Measurements from ENCODE around the gene SNAP29. TPM values are rescaled to one million over a fixed set of nuclear protein-coding genes. Genes with fewer than 3 reads are reported as not detected.
"Not testable (repeated sequence)": the region's sequence is repeated elsewhere in the genome, so short reads cannot be mapped to it uniquely, and the experiment has no call there.

SNAP29 gene
- total RNA-seq, 1 donor from 2014 or later = 22.8 TPM

GRCh38 chr22:20909543-20910303 lies 50.9 kb downstream of the SNAP29 start:
- no peak for DNase-seq (ENCODE audit: missing footprints)
- no peak for ATAC-seq
- intact Hi-C loops (cut with DNase I) = loop anchor here (10.0 kb wide), 2 partner anchors 55 to 95 kb away; partner anchors contain the start of genes PI4KA, SNAP29 and THAP7

DNA sequence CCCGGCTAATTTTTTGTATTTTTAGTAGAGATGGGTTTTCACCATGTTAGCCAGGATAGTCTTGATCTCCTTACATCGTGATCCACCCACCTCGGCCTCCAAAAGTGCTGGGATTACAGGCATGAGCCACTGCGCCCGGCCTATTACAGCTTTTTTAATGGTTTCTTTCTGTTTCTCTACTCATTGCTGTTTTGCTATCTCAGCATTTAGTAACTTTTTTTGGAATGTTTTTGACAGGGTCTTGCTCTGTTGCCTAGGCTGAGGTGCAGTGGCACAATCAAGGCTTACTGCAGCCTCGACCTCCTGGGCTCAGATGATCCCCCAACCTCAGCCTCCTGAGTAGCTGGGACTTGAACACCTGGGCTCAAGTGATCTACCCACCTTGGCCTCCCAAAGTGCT lies 53.7 kb downstream of the SNAP29 start:
- ATAC-seq = no peak
- no peak for DNase-seq (ENCODE audit: missing footprints)
- intact Hi-C loops (cut with DNase I) = loop anchor here (10.0 kb wide), 2 partner anchors 58 to 92 kb away; partner anchors contain the start of genes PI4KA, SNAP29 and THAP7

DNA sequence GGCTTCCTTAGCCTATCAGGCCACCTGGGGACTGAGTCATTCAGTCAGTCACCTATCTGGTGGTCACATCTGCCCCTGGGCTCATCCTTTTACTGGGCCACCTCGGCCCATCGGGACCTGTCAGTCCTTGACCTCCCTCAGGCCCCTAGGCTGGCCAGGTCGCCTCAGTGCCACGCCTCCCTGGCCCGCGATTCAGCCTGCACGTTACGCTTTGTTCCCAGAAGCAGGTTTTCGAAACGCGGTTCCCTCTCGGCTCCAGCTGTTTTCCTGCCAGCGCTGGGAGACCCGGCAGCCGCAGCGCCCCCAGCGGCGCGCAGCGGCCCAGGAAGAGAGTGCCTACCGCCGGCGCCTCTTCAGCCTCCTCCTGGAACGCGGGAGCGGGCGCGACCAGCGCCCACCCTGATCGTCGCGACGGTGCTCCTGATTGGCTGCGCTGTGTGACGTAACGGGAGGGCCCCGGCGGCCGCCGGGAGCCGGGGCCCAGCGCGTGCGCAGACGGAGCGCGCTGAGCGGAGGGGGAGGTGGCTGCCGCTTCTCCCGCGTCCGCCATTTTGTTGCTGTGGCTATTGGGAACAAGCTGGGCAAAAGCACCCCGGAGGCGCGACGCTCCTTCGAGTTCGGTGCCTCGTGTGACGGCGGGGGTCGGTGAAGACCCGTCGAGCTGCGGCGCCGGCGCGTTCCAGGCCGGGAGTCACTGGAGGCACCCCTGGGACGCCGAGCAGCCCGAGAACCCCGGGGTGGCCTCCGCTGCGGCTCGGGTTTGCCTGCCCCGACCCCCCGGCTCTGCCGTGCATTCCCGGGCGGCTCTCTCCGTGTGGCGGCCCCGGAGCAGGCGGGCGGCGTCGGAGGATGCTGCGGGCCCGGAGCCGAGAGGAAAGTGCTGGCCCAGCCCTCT lies 58.4 kb downstream of the SNAP29 start, which contains the start of gene CRKL:
Gene CRKL, plus strand, starts transcription at position 492 of the 895 bp plus-strand sequence. CDS start 528 bp downstream, outside the sequence.
- peak; percentile 100 for ATAC-seq
- intact Hi-C loops (cut with DNase I) = loop anchor here (2.0 to 10.0 kb wide), 4 partner anchors 32 to 915 kb away; partner anchors contain the start of genes PI4KA, SNAP29 and THAP7
- DNase-seq (ENCODE audit: missing footprints) = peak; percentile 98

GRCh38 chr22:20918663-20919218 lies 59.9 kb downstream of the SNAP29 start:
- DNase-seq (ENCODE audit: missing footprints) (no peak), ATAC-seq (no peak)
- intact Hi-C loops (cut with DNase I) = loop anchor here (5.0 to 10.0 kb wide), 3 partner anchors 64 to 914 kb away; partner anchors contain the start of genes PI4KA, SNAP29 and THAP7

DNA sequence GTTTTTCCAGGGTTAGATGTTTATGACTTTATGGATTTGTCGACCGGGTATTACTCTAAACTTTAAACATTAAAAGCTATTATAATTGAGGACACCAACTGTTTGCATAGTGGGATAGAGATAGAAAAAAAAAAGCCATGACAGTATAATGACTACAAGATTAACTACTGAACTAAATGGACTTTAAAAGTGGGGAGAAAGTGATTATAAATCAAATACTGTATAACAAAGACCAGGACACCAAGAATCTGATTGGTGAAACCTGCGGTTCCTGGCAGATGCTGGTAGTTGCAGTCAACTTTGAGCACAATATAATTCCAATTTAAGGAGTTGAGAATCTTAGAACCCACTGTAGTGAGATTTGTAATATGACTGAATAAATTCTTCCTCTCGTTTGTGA lies 60.9 kb downstream of the SNAP29 start:
- DNase-seq (ENCODE audit: missing footprints) (no peak), ATAC-seq (no peak)
- intact Hi-C loops (cut with DNase I) = loop anchor here (5.0 to 10.0 kb wide), 3 partner anchors 65 to 913 kb away; partner anchors contain the start of genes PI4KA, SNAP29 and THAP7

GRCh38 chr22:20920881-20921203 lies 62.0 kb downstream of the SNAP29 start:
- DNase-seq (ENCODE audit: missing footprints) (no peak), ATAC-seq (no peak)
- intact Hi-C loops (cut with DNase I) = no loop called here

GRCh38 chr22:20922141-20922751 lies 63.4 kb downstream of the SNAP29 start:
- intact Hi-C loops (cut with DNase I) = no loop called here
- ATAC-seq (no peak), DNase-seq (ENCODE audit: missing footprints) (no peak)

GRCh38 chr22:20926243-20926642 lies 67.4 kb downstream of the SNAP29 start:
- no peak for DNase-seq (ENCODE audit: missing footprints)
- intact Hi-C loops (cut with DNase I) = no loop called here
- no peak for ATAC-seq

GRCh38 chr22:20927940-20928572 lies 69.2 kb downstream of the SNAP29 start:
- DNase-seq (ENCODE audit: missing footprints) (no peak), ATAC-seq (no peak)
- intact Hi-C loops (cut with DNase I) = no loop called here

- ATAC-seq (no peak), DNase-seq (ENCODE audit: missing footprints) (no peak)
- intact Hi-C loops (cut with DNase I) = no loop called here
Observed at GRCh38 chr22:20928573-20928967, 69.8 kb downstream of the SNAP29 start.

GRCh38 chr22:20930004-20930403 lies 71.2 kb downstream of the SNAP29 start:
- intact Hi-C loops (cut with DNase I) = no loop called here
- ATAC-seq = no peak
- no peak for DNase-seq (ENCODE audit: missing footprints)

DNA sequence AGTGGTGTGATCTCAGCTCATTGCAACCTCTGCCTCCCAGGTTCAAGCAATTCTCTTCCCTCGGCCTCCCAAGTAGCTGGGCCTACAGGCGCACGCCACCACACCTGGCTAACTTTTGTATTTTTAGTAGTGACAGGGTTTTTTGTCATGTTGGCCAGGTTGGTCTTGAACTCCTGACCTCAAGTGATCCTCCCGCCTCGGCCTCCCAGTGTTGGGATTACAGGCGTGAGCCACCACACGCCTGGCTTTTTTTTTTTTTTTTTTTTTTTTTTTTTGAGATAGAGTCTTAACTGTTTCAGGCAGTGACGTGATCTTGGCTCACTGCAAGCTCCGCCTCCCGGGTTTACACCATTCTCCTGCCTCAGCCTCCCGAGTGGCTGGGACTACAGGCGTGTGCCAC lies 71.6 kb downstream of the SNAP29 start:
- intact Hi-C loops (cut with DNase I); ATAC-seq; DNase-seq (ENCODE audit: missing footprints): not testable (repeated sequence)

DNA sequence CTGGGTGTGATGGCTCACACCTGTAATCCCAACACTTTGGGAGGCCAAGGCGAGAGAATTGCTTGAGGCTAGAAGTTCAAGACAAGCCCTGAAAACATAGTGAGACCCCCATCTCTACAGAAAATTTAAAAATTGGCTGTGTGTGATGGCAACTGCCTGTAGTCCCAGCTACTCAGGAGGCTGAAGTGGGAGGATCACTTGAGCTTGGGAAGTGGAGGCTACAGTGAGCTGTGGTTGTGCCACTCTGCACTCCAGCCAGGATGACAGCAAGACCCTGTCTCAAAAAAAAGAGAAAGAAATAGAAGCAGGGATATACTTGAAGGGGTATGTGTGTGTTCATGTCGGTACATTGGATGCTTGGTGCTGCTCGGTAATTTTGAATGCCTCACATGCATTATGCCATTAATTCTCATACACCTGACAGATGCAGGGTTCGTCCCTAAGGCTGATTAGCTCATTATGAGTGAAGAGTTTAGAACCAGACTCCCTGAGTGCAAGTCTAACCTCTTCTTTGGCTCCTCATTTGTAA lies 72.4 kb downstream of the SNAP29 start:
- no peak for DNase-seq (ENCODE audit: missing footprints)
- no peak for ATAC-seq
- intact Hi-C loops (cut with DNase I) = no loop called here

- intact Hi-C loops (cut with DNase I) = no loop called here
- DNase-seq (ENCODE audit: missing footprints) (no peak), ATAC-seq (no peak)
Observed at GRCh38 chr22:20933910-20934309, 75.1 kb downstream of the SNAP29 start.

GRCh38 chr22:20935049-20935448 lies 76.2 kb downstream of the SNAP29 start:
- ATAC-seq; DNase-seq (ENCODE audit: missing footprints); intact Hi-C loops (cut with DNase I): not testable (repeated sequence)

- ATAC-seq; DNase-seq (ENCODE audit: missing footprints); intact Hi-C loops (cut with DNase I): not testable (repeated sequence)
Observed at GRCh38 chr22:20935780-20936539, 77.2 kb downstream of the SNAP29 start.
